GM23338 (cell line): Measurements from ENCODE around the gene EIF2D. TPM values are rescaled to one million over a fixed set of nuclear protein-coding genes. Genes with fewer than 3 reads are reported as not detected.

Experiments used
- ATAC-seq: fragments of 200-7000 bp; cut with Tn5 transposase; 3 replicates; pipeline ENCODE4 v1.9.1; 2020
- DNase-seq: peaks from one replicate; pipeline ENCODE4 v3.0.0-alpha.2; 2015; ENCODE audit warnings: low spot score
- H2AFZ ChIP-seq: fragments of 200-600 bp; sonication (generic); 2 replicates; pipeline ENCODE4 v1.8.0; 2016; ENCODE audit warnings: antibody characterized with exemption, mild to moderate bottlenecking, moderate library complexity
- H3F3A ChIP-seq: fragments of 200-600 bp; sonication (generic); replicated peaks from 2 replicates; pipeline ENCODE4 v1.8.0; 2017; ENCODE audit warnings: antibody characterized with exemption, mixed run types, low read depth
- H3K27ac ChIP-seq: fragments of 200-600 bp; sonication (generic); 2 replicates; pipeline ENCODE4 v1.6.1; 2016; ENCODE audit warnings: low read depth
- H3K27me3 ChIP-seq: fragments of 200-600 bp; sonication (generic); 2 replicates; pipeline ENCODE4 v1.8.0; 2016; ENCODE audit warnings: mild to moderate bottlenecking, mixed run types, moderate library complexity; ENCODE audit not compliant: insufficient read depth
- H3K36me3 ChIP-seq: fragments of 200-600 bp; sonication (generic); 2 replicates; pipeline ENCODE4 v1.8.0; 2016; ENCODE audit warnings: mild to moderate bottlenecking; ENCODE audit not compliant: insufficient read depth
- H3K4me1 ChIP-seq: fragments of 200-600 bp; sonication (generic); 2 replicates; pipeline ENCODE4 v1.8.0; 2016; ENCODE audit warnings: mild to moderate bottlenecking, moderate library complexity; ENCODE audit not compliant: insufficient read depth
- H3K4me2 ChIP-seq: fragments of 200-600 bp; sonication (generic); 2 replicates; pipeline ENCODE4 v1.7.1; 2017; ENCODE audit warnings: mixed run types
- H3K4me3 ChIP-seq: fragments of 200-600 bp; sonication (generic); 2 replicates; pipeline ENCODE4 v1.6.1; 2016; ENCODE audit warnings: mixed run types
- H3K79me2 ChIP-seq: fragments of 200-600 bp; sonication (generic); replicated peaks from 2 replicates; pipeline ENCODE4 v1.8.0; 2017; ENCODE audit warnings: mild to moderate bottlenecking; ENCODE audit not compliant: insufficient read depth
- H3K9me2 ChIP-seq: fragments of 200-600 bp; sonication (generic); 2 replicates; pipeline ENCODE4 v1.8.0; 2017; ENCODE audit not compliant: insufficient read depth
- H4K20me1 ChIP-seq: fragments of 200-600 bp; sonication (generic); replicated peaks from 2 replicates; pipeline ENCODE4 v1.8.0; 2017; ENCODE audit warnings: mild to moderate bottlenecking; ENCODE audit not compliant: insufficient read depth
- H3K27ac Mint-ChIP-seq: 2 replicates; pipeline ENCODE4 v1.8.0; 2020; ENCODE audit warnings: inconsistent platforms, mild to moderate bottlenecking, moderate library complexity, mixed read lengths
- H3K27me3 Mint-ChIP-seq: 3 replicates; pipeline ENCODE4 v1.8.0; 2022; ENCODE audit warnings: low read depth, mild to moderate bottlenecking, moderate library complexity, mixed read lengths, inconsistent platforms; ENCODE audit not compliant: insufficient read depth, poor library complexity
- H3K36me3 Mint-ChIP-seq: 3 replicates; pipeline ENCODE4 v1.8.0; 2021; ENCODE audit warnings: low read depth, mild to moderate bottlenecking, inconsistent platforms, moderate library complexity, mixed read lengths
- H3K4me1 Mint-ChIP-seq: 3 replicates; pipeline ENCODE4 v1.8.0; 2020; ENCODE audit warnings: mild to moderate bottlenecking, inconsistent platforms, mixed read lengths
- H3K4me3 Mint-ChIP-seq: 3 replicates; pipeline ENCODE4 v1.8.0; 2021; ENCODE audit warnings: moderate library complexity, mild to moderate bottlenecking, inconsistent platforms, mixed read lengths
- H3K9me3 Mint-ChIP-seq: 3 replicates; pipeline ENCODE4 v1.8.0; 2020; ENCODE audit warnings: moderate library complexity, mild to moderate bottlenecking, inconsistent platforms, mixed read lengths
- CREB1 ChIP-seq: fragments of 250-450 bp; sonication (Bioruptor Pico); IDR thresholded peaks from 2 replicates; pipeline ENCODE4 v1.5.0; 2020; ENCODE audit warnings: low read depth, mild to moderate bottlenecking, moderate library complexity
- EZH2 ChIP-seq: fragments of 200-600 bp; sonication (generic); IDR thresholded peaks from one replicate; pipeline ENCODE4 v1.8.0; 2017; ENCODE audit warnings: antibody characterized with exemption, mild to moderate bottlenecking, low read depth; ENCODE audit not compliant: unreplicated experiment
- JUNB ChIP-seq: IDR thresholded peaks from one replicate; pipeline ENCODE4 v1.6.1; 2016; ENCODE audit warnings: antibody characterized with exemption; ENCODE audit not compliant: unreplicated experiment
- NANOG ChIP-seq: IDR thresholded peaks from 2 replicates; pipeline ENCODE4 v1.6.1; 2016; ENCODE audit warnings: antibody characterized with exemption, borderline replicate concordance
- STAT1 ChIP-seq: IDR thresholded peaks from one replicate; pipeline ENCODE4 v1.6.1; 2016; ENCODE audit warnings: antibody characterized with exemption; ENCODE audit not compliant: unreplicated experiment
- polyA plus RNA-seq: library from polyadenylated mRNA; unstranded; fragments of >200 nt; fragmentation: Nextera tagmentation; extraction: Ambion mirVana; gene quantifications from 2 replicates; pipeline ENCODE4 v1.2.1, GENCODE V29; 2016
- total RNA-seq: library from RNA; depleted of rRNA; stranded (reverse); fragments of >200 nt; shearing (Covaris generic); gene quantifications from 2 replicates; pipeline ENCODE4 v1.2.3, GENCODE V29; 2014
- TF ChIP-seq, protein P1 (sequence below): IDR thresholded peaks from one replicate; pipeline ENCODE4 v1.6.1; 2018; ENCODE audit warnings: antibody characterized with exemption; ENCODE audit not compliant: unreplicated experiment
- TF ChIP-seq, protein P2 (sequence below), 2 experiments: fragments of 200-600 bp in 1 of 2; sonication (generic) in 1 of 2; conservative IDR thresholded peaks; 2 replicates each; pipeline versions ENCODE4 v1.5.1 to v1.6.1; 2016 to 2017; ENCODE audit warnings: antibody characterized with exemption in 2 of 2, low read depth in 2 of 2, mild to moderate bottlenecking in 2 of 2, moderate library complexity in 1 of 2
- TF ChIP-seq, protein P3 (sequence below): fragments of 250-450 bp; sonication (Bioruptor Pico); IDR thresholded peaks from 2 replicates; pipeline ENCODE4 v1.5.0; 2020; ENCODE audit warnings: mild to moderate bottlenecking, moderate library complexity

The EIF2D gene
- total and polyA plus RNA-seq, 2 experiments from 2014 or later: 25.1 to 34.8 TPM

DNA sequence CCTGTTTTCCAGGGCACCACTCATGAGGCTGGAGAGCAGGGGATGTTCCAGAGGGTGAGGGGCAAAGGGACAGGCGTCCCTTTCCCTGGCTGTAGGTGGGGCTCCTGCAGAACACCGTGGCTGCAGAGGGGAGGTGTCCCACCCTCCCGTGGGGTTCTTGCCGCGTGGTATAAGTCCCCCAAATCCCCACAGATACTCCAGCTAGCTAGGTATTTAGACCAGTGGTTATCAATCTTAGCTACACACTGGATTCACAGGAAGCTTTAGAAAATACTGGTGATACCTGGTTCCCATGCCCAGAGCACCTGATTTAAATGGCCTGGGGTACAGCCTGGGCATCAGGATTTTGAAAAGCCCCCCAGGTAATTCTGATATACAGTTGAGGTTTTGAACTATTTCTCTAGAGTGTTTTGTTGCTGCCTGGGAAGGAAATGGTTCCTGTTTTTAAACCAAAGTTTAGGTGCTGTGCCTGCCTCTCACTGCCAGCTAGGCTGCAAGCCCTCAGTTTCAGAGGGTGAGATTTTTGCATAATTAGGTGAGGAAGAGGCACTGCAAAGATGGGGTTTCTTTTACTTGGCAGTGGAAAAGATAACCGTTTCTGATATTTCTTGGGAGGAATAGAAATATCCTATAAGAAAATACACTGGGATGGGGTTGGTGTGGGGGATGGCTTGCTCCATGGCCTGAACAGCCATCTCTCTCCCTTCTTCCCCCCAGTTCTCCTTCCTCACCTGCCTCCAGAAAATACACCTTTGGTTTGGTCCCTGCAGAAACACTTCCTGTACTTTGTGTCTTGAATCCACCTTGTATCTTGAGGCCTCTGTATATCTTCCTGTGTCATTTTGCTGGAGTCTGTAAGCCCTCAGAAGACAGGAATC, 53.2 kb downstream of the EIF2D start:
- Histone ChIP-seq H3K79me2 (no peaks in the 10 kb centered on the region), H2AFZ (no peak overlapping the region), H3K4me1 (peaks cover 13% of the 10 kb centered on the region), H3K4me3 (no peak overlapping the region), H3K27me3 (peaks cover 31% of the 10 kb centered on the region), H3K27ac (no peak overlapping the region), H3F3A (0 out of 2 replicates have a peak, but pooled peaks cover 2% of the 10 kb centered on the region), H3K9me2 (no peaks in the 10 kb centered on the region), H3K36me3 (no peaks in the 10 kb centered on the region), H3K4me2 (no peak overlapping the region), H4K20me1 (no peaks in the 10 kb centered on the region; the same call in 1 of the 2 replicates)
- Mint-ChIP-seq H3K36me3 (no peaks in the 10 kb centered on the region), H3K4me1 (peaks cover 39% of the 10 kb centered on the region), H3K27me3 (peaks cover 31% of the 10 kb centered on the region), H3K27ac (no peak overlapping the region), H3K9me3 (no peaks in the 10 kb centered on the region), H3K4me3 (no peak overlapping the region; the same call in 2 of the 3 replicates)
- no peak for ATAC-seq
- no peak for DNase-seq
- TF ChIP-seq JUNB: no peak
- TF ChIP-seq EZH2: no peak
- no peak for TF ChIP-seq STAT1
- no peak for TF ChIP-seq NANOG
- TF ChIP-seq, protein P1, sequence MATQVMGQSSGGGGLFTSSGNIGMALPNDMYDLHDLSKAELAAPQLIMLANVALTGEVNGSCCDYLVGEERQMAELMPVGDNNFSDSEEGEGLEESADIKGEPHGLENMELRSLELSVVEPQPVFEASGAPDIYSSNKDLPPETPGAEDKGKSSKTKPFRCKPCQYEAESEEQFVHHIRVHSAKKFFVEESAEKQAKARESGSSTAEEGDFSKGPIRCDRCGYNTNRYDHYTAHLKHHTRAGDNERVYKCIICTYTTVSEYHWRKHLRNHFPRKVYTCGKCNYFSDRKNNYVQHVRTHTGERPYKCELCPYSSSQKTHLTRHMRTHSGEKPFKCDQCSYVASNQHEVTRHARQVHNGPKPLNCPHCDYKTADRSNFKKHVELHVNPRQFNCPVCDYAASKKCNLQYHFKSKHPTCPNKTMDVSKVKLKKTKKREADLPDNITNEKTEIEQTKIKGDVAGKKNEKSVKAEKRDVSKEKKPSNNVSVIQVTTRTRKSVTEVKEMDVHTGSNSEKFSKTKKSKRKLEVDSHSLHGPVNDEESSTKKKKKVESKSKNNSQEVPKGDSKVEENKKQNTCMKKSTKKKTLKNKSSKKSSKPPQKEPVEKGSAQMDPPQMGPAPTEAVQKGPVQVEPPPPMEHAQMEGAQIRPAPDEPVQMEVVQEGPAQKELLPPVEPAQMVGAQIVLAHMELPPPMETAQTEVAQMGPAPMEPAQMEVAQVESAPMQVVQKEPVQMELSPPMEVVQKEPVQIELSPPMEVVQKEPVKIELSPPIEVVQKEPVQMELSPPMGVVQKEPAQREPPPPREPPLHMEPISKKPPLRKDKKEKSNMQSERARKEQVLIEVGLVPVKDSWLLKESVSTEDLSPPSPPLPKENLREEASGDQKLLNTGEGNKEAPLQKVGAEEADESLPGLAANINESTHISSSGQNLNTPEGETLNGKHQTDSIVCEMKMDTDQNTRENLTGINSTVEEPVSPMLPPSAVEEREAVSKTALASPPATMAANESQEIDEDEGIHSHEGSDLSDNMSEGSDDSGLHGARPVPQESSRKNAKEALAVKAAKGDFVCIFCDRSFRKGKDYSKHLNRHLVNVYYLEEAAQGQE: no peak
- TF ChIP-seq, protein P2, sequence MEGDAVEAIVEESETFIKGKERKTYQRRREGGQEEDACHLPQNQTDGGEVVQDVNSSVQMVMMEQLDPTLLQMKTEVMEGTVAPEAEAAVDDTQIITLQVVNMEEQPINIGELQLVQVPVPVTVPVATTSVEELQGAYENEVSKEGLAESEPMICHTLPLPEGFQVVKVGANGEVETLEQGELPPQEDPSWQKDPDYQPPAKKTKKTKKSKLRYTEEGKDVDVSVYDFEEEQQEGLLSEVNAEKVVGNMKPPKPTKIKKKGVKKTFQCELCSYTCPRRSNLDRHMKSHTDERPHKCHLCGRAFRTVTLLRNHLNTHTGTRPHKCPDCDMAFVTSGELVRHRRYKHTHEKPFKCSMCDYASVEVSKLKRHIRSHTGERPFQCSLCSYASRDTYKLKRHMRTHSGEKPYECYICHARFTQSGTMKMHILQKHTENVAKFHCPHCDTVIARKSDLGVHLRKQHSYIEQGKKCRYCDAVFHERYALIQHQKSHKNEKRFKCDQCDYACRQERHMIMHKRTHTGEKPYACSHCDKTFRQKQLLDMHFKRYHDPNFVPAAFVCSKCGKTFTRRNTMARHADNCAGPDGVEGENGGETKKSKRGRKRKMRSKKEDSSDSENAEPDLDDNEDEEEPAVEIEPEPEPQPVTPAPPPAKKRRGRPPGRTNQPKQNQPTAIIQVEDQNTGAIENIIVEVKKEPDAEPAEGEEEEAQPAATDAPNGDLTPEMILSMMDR (conservative IDR thresholded peaks at IDR 0.05; ENCODE audit: low read depth in 2 of 2): no peak
- TF ChIP-seq, protein P3, sequence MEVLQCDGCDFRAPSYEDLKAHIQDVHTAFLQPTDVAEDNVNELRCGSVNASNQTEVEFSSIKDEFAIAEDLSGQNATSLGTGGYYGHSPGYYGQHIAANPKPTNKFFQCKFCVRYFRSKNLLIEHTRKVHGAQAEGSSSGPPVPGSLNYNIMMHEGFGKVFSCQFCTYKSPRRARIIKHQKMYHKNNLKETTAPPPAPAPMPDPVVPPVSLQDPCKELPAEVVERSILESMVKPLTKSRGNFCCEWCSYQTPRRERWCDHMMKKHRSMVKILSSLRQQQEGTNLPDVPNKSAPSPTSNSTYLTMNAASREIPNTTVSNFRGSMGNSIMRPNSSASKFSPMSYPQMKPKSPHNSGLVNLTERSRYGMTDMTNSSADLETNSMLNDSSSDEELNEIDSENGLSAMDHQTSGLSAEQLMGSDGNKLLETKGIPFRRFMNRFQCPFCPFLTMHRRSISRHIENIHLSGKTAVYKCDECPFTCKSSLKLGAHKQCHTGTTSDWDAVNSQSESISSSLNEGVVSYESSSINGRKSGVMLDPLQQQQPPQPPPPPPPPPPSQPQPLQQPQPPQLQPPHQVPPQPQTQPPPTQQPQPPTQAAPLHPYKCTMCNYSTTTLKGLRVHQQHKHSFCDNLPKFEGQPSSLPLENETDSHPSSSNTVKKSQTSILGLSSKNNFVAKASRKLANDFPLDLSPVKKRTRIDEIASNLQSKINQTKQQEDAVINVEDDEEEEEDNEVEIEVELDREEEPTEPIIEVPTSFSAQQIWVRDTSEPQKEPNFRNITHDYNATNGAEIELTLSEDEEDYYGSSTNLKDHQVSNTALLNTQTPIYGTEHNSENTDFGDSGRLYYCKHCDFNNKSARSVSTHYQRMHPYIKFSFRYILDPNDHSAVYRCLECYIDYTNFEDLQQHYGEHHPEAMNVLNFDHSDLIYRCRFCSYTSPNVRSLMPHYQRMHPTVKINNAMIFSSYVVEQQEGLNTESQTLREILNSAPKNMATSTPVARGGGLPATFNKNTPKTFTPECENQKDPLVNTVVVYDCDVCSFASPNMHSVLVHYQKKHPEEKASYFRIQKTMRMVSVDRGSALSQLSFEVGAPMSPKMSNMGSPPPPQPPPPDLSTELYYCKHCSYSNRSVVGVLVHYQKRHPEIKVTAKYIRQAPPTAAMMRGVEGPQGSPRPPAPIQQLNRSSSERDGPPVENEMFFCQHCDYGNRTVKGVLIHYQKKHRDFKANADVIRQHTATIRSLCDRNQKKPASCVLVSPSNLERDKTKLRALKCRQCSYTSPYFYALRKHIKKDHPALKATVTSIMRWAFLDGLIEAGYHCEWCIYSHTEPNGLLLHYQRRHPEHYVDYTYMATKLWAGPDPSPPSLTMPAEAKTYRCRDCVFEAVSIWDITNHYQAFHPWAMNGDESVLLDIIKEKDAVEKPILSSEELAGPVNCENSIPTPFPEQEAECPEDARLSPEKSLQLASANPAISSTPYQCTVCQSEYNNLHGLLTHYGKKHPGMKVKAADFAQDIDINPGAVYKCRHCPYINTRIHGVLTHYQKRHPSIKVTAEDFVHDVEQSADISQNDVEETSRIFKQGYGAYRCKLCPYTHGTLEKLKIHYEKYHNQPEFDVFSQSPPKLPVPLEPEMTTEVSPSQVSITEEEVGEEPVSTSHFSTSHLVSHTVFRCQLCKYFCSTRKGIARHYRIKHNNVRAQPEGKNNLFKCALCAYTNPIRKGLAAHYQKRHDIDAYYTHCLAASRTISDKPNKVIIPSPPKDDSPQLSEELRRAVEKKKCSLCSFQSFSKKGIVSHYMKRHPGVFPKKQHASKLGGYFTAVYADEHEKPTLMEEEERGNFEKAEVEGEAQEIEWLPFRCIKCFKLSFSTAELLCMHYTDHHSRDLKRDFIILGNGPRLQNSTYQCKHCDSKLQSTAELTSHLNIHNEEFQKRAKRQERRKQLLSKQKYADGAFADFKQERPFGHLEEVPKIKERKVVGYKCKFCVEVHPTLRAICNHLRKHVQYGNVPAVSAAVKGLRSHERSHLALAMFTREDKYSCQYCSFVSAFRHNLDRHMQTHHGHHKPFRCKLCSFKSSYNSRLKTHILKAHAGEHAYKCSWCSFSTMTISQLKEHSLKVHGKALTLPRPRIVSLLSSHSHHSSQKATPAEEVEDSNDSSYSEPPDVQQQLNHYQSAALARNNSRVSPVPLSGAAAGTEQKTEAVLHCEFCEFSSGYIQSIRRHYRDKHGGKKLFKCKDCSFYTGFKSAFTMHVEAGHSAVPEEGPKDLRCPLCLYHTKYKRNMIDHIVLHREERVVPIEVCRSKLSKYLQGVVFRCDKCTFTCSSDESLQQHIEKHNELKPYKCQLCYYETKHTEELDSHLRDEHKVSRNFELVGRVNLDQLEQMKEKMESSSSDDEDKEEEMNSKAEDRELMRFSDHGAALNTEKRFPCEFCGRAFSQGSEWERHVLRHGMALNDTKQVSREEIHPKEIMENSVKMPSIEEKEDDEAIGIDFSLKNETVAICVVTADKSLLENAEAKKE (CRISPR knock-in tag): no peak
- no peak for TF ChIP-seq CREB1 (CRISPR knock-in tag)
